GM10248 (cell line): Measurements from ENCODE around the gene FAM13C.
"Not testable (repeated sequence)": the region's sequence is repeated elsewhere in the genome, so short reads cannot be mapped to it uniquely, and the experiment has no call there.

ENCODE experiments used
- CTCF ChIA-PET: fragments of 300-600 bp; sonication (Branson Sonifier 250); formaldehyde crosslinking; extraction: SDS; loops from one replicate; lab custom pipeline; 2021; ENCODE audit warnings: antibody characterized with exemption; lab: Yijun Ruan, JAX
- POLR2A ChIA-PET: fragments of 350-650 bp; sonication (Branson Sonifier 250); formaldehyde crosslinking; extraction: SDS; loops from one replicate; lab custom pipeline; 2020; ENCODE audit warnings: antibody characterized with exemption; lab: Yijun Ruan, JAX
- DNase-seq: peaks from one replicate; pipeline ENCODE4 v3.0.0; 2012; ENCODE audit errors: extremely low spot score
- TF ChIP-seq, protein P1 (sequence below): IDR thresholded peaks from 2 replicates; pipeline ENCODE4 v1.5.1; 2012; ENCODE audit warnings: mild to moderate bottlenecking, low read depth; ENCODE audit errors: extremely low read depth, missing control alignments, control extremely low read depth

FAM13C gene

DNA sequence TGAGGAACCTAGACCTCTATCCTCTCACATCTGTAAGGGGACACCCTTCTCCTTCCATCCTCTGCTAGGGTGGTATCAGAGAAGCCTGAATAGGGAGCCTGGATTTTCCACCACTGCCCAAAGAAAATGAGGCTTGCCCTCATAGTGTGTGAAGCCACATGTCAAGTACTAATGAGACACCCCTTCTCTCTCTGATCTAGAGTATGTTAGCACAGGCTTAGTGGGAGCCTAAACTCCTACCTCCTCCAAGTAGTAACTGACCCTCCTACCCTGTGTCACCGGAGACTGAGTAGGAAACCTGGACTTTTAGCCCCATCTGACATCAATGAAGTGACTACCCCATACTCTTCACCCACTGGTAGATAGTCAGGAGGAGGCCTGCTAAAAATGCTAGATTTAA, 120.3 kb downstream of the FAM13C start:
- POLR2A ChIA-PET = no interaction called here
- CTCF ChIA-PET = no interaction called here
- no peak for DNase-seq
- TF ChIP-seq, protein P1, sequence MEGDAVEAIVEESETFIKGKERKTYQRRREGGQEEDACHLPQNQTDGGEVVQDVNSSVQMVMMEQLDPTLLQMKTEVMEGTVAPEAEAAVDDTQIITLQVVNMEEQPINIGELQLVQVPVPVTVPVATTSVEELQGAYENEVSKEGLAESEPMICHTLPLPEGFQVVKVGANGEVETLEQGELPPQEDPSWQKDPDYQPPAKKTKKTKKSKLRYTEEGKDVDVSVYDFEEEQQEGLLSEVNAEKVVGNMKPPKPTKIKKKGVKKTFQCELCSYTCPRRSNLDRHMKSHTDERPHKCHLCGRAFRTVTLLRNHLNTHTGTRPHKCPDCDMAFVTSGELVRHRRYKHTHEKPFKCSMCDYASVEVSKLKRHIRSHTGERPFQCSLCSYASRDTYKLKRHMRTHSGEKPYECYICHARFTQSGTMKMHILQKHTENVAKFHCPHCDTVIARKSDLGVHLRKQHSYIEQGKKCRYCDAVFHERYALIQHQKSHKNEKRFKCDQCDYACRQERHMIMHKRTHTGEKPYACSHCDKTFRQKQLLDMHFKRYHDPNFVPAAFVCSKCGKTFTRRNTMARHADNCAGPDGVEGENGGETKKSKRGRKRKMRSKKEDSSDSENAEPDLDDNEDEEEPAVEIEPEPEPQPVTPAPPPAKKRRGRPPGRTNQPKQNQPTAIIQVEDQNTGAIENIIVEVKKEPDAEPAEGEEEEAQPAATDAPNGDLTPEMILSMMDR = no peak

DNA sequence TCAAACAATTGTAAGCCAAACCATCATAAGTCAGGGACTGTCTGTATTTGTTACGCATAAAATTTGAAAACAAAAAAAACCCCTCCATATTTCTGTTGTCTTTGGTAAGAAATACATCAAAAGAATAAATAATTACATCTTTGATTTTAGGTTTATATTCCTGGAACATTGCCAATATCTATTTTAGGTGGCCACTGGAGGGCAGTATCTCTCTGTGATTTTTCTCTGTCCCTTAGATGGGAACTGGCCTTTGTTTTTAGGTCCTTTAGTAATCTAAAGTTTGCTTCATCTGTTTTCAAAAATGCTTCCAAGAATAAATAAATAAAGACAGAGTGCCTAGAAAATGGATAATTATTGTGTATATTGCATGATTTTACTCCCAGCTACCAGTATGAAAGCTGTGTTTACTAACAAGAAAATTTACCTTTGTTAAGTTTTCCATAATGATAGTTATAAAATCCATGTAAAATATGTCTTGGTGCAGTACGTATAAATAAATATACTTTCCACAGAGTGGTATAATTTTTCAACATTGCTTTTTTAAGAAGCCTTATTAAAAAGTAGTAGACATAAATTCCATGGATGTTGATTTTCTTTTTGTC, 121.7 kb downstream of the FAM13C start:
- TF ChIP-seq, protein P1 = peak; percentile 46

DNA sequence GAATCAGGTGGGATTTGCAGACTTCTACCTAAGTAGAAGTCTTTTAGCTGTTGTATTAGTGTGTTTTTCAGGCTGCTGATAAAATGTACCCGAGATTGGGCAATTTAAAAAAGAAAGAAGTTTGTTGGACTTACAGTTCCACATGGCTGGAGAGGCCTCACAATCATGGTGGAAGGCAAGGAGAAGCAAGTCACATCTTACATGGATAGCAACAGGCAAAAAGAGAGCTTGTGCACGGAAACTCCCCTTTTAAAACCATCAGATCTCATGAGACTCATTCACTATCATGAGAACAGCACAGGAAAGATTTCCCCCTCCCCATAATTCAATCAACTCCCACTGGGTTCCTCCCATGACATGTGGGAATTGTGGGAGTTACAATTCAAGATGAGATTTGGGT, 123.2 kb downstream of the FAM13C start:
- DNase-seq, POLR2A ChIA-PET: not testable (repeated sequence)
- CTCF ChIA-PET = interaction anchor here (1.0 to 2.0 kb wide), 4 partner anchors 14 to 458 kb away, joined by 3 to 5 read pairs (median 4); no protein-coding TSS in a partner anchor

More for the DNA sequence above, 121.7 kb downstream of the FAM13C start:
- POLR2A ChIA-PET = no interaction called here
- CTCF ChIA-PET = interaction anchor here (0.7 to 1.7 kb wide), 4 partner anchors 11 to 459 kb away, joined by 3 to 4 read pairs (median 3); no protein-coding TSS in a partner anchor
- DNase-seq = no peak

DNA sequence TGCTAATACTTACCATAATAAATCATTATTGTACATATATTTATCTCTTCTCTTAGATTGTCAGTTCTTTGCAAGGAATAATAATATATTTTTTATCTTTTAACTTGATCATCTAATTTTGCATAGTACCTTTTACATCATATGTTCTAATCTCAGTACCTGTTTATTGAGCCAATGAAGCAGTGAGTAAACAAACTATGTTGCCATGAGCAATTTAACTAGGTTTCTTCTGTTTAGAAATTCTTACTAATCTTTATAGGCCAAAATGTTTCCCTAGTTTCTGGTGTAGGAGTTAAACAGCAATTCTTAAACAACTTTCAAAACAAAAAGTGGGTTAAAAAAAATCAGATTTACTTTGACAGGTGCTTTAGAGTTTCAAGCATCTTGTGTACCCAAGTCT, 124.6 kb downstream of the FAM13C start:
- DNase-seq = no peak
- ChIA-PET POLR2A (no interaction called here), CTCF (interaction anchor here (1.3 to 2.2 kb wide), 5 partner anchors 15 to 385 kb away, joined by 3 to 6 read pairs (median 4); no protein-coding TSS in a partner anchor)
- TF ChIP-seq, protein P1 = no peak

DNA sequence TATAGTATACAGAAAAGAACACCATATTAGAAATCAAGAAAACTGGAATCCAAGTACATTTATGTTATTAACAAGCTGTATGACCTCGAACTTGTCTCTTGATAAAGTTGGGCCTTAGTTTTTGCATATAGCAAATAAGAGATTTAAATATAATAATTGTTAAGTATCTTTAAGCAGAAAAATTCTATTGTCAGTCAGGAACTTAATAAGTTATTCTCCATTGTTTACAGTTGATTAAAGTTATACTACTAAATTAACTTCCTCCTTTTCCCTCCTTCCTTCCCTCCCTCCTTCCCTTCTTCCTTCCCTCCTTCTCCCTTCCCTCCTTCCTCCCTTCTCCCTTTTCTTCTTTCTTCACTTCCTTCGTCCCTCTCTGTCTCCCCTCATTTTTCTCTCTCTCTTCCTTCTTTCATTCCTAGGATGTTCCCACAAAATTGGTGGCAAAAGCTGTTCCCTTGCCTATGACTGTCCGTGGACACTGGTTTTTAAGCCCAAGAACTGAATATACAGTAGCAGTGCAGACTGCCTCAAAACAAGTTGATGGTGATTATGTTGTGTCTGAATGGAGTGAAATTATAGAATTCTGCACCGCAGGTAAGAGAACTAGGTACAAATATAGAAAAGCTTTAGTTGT, 126.2 kb downstream of the FAM13C start:
- TF ChIP-seq, protein P1 = no peak
- POLR2A ChIA-PET = interaction anchor here (0.6 to 0.7 kb wide), 2 partner anchors 110 to 724 kb away, joined by 3 to 4 read pairs; no protein-coding TSS in a partner anchor
- DNase-seq = no peak
- CTCF ChIA-PET = interaction anchor here (0.8 to 2.2 kb wide), 5 partner anchors 23 to 386 kb away, joined by 3 to 6 read pairs (median 4); no protein-coding TSS in a partner anchor

DNA sequence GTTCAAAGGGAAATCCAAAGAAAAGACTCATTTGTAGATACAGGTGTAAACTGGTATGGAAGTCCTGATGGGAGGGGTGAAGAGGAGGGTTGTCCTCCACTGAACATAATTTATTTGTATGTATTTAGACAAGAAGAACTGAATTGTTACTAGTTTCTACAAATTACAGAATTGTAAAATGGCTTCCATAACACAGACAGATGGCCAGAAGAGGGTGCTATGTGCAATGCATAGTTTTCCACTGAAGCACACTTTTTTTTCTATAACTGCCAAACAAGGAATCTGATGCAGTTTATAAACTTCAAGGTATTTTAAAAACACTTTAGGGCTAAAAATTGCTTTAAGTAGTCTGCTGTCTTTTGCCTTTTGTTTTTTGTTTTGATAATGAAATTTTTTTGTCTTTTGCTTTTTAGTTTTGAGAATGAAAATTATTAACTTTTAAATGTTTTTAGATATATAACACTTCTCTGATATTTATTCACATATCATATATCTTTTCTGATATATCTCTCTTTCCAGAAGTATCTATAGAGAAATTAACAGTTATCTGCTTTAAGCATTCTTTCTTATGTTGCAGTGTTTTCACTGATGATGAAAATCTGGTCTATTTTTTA, 127.4 kb downstream of the FAM13C start:
- no peak for DNase-seq
- ChIA-PET POLR2A (no interaction called here), CTCF (interaction anchor here (1.0 kb wide), 1 partner anchor 281 kb away, joined by 3 read pairs; no protein-coding TSS in a partner anchor)
- TF ChIP-seq, protein P1 = peak; percentile 53

DNA sequence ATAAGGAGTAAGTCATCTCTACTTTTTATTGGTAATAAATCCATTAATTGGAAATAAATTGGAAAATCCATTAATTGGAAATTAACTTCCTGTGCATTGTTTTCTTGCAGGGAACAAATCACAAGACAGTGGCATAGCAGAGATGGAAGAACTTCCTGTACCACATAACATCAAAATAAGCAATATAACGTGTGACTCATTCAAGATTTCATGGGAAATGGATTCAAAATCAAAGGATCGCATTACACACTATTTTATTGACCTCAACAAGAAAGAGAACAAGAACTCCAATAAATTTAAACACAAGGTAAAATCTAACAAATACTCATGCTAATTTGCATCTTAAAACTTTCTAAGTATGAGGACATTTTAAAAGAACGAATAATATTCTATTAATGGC, 128.2 kb downstream of the FAM13C start:
- CTCF ChIA-PET = no interaction called here
- POLR2A ChIA-PET = no interaction called here
- TF ChIP-seq, protein P1 = no peak
- no peak for DNase-seq
